GM19467 (cell line): ENCODE measurements around the gene CARD10.
"Not testable (repeated sequence)": the region's sequence is repeated elsewhere in the genome, so short reads cannot be mapped to it uniquely, and the experiment has no call there.

Source experiments
- ATAC-seq: cut with Tn5 transposase; IDR thresholded peaks from one replicate; pipeline ENCODE4 v1.9.1; 2021; ENCODE audit warnings: mild to moderate bottlenecking, moderate library complexity; ENCODE audit not compliant: unreplicated experiment

The CARD10 gene

DNA sequence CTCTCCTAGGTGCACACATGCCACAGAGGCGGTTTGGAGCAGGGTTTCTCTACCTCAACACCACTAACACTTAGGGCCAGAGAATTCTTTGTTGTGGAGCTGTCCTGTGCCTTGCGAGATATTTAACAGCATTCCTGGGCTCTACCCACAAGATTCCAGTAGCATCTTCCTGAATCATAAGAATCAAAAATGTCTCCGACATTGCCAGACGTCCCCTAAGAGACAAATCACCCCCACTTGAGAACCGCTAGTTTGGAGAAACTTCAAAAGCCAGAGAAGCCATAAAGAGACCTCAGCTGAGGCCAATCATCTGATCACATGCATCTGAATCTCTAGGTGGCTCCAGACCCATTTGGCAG, 49.1 kb downstream of the CARD10 start:
- ATAC-seq, result no peak

DNA sequence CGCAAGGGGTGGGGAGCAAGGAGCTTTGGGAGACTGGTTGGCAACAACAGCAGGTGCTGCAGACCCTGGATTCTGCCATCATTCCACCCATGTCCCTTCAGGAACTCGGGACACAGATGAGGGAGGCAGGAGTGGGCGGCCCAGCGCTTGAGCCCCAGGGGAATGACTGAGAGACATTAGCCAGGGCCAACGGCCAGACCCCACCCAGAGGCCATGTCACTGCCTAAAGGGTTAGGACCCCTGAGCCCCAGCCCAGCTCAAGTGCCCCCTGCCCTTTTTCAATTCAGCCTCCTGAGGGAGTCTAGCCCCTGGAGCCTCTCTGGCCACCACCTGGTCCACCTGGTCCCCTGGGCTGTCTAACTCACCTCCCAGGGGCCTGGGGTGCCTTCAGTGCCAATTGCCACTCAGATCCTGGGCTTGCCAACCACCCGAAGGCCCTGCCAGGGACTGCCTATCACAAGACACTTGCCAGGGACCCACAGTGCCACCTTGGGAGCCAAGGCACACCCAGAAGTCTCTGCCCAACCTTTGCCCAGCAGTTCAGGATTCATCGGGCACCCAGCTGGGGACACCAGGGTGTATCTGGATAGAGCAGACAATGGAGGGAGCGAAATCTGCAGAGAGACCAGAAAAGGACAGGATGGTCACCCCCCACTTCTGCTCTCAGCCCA, 49.7 kb downstream of the CARD10 start:
- no peak for ATAC-seq

DNA sequence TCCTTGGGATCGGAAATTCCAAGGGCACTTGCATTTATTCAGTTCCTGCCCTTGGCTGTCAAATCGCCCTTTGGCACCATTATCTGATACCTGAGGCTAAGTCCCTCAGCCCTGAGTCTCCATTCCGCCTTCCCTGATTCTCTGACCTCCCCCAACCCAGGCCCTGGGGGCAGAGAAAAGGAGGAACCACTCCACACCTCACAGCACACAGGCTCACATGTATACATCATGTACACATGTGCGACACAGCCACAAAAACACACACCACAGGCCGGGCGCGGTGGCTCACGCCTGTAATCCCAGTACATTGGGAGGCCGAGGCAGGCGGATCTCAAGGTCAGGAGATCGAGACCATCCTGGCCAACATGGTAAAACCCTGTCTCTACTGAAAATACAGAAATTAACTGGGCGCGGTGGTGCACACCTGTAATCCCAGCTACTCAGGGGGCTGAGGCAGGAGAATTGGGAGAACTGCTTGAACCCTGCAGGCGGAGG, 51.0 kb downstream of the CARD10 start:
- ATAC-seq, result not testable (repeated sequence)

DNA sequence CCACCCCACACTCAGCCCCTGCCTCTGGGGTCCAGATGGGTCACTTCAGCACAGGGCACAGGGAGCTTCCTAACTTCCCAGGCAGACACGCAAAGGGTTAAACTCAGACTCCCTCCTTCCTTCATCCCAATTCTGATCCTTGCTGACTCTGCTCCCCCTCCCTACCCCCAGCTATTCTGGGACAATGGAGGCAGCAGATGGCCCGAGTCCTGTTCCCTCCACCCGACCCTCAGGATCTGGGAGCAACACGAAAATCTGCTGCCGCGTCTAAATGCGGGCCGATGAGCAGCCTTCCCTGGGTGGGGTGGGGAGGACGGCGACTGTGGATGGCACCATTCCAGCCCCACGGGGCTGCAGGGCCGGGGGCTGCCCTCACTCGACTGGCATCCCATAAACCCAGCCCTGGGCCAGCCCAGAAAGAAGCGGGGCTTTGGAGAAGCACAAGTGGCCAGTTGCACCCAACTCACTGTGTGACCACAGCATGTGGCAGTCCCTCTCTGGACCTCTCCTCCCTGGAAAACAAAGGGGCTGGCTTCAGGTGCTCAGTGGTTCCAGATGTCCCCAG, 51.7 kb downstream of the CARD10 start:
- no peak for ATAC-seq

DNA sequence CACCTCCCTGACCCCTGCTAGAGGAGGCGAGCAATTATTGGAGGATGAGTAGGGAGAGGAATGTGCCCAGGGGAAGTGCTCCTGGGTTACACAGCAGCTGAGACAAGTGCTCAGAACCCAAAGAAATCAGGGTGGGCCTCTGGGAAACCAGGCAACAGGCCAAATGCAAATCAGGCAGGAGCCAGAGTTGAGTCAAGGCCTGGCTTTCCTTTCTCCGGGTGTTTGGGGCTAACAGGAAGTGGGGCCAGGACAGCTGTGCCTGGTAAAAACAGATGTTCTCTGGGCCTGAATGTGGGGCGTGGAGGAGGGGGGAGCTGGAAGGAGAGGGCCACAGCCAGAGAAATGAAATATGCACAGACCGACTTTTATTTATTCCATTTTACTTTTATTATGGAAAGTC, 55.0 kb downstream of the CARD10 start:
- ATAC-seq, result no peak

DNA sequence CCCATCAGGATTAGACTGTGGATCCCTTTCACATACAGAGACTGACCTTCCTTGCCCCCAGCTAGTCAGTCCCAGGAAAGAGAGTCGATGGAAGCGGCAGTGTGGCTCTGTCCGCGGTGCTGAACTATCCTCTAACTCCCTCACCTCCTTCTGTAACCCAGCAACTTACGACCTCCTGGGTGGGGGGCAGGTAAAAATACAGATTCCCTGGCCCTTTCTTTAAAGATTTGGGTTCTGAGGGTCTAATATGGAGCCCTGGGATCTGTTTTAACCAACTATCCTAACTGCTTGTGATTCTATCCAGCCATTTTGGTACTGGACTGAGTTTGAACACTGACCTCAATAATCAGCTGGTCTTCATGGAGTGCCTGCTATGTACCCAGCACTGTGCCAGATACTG, 56.2 kb downstream of the CARD10 start:
- no peak for ATAC-seq

DNA sequence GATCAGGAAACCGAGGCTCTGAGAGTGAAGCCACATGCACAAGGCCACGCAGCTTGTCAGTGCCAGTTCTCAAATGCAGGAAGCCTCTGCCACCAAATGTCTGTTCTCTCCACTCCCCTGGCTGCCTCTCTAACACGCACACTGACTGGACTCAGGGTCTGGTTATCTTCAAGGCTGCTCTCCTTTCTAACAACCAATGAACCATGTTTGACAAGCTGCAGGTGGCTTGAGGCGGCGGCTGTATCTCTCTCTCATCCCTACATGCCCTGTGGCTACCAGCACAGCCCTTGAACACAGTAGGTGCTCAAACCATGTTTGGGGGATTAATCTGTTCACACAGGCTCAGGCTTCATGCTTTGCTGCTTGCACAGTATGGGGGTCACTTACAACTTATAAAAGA, 56.8 kb downstream of the CARD10 start:
- no peak for ATAC-seq

DNA sequence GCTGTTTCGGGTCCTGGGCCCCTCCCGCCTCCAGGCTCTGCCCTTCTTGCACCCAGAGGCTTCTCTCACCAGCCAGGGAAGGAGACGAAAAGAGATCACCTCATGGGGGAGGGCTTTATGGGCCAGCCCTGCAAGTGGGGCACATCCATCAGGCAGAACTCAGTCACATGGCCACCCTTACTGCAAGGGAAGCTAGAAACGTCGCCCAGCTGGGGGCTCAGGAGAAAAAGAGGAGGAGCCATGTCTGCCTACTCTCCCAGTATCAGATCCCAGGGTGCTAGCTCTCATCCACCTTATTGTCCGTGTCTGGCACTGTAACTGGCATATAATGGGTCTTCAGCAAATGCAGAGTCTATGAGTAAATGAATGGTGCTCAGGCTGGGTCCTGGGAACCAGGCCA, 57.3 kb downstream of the CARD10 start:
- no peak for ATAC-seq

DNA sequence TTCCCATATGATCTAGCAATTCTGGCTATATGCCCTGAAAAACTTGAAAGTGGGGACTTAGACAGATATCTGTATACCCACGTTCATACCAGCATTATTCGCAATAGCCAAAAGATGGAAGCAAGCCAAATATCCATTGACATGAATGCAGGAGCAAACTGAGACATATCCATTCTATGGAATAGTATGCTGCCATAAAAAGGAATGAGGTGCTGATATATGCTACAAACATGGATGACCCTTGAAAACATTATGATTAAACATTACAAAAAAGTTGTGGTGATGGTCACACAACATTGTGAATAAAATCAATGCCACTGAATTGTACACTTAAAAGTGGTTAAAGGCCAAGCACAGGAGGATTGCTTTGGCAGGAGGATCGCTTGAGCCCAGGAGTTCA, 58.5 kb downstream of the CARD10 start:
- no peak for ATAC-seq

DNA sequence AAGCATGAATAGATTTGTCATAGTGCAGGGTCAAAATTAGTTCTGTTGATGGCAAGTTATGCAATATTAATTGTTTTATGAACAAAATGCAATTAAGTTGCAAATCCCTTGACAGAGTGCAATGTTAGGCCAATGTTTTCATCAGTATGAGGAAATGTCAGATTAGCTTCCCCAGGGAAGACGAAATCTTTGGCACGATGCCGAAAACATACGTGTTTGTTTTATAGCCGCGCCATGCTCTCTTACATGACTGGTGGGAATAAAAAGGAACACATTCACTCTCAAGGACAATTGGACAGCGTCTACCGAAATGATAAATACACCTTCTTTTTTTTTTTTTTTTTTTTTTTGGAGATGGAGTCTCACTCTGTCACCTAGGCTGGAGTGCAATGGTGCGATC, 60.0 kb downstream of the CARD10 start:
- ATAC-seq, result no peak

DNA sequence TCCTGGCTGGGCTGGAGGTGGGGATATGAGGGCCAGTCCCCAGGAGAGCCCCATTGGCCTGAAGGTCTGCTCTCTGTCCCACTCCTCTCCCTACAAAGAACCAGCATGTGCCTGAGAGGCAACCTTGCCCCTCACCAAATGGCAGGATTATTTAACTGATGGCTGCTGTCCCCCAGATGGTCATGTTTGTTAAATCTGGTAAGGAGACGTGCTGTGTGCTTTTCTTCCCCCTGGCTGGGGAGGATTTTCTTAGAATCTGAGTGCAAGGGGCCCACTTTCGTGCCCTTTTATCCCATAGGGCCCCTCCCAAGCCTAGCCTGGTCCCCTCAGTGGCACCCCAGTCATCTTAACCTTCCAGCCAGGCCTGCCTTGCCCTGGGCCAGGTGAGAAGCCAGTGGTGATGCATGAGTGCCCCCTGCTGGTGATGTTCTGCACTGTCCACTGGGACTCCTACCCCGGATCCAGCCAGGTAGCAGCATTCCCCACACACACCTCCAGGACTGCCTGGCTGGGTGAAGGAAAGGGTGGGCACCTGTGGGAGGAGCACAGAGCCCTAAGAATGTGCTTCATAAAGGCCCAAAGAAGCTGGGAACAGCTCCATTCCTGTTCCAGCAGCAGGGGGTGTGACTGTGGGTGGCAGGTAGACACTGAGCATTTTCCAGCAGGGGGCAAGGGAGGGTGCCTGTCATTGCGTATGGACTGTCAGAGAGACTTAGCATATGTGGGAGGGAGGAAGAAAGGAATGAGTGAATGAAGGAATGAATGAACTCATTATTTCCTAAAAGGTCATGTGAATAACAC, 61.9 kb downstream of the CARD10 start:
- no peak for ATAC-seq

DNA sequence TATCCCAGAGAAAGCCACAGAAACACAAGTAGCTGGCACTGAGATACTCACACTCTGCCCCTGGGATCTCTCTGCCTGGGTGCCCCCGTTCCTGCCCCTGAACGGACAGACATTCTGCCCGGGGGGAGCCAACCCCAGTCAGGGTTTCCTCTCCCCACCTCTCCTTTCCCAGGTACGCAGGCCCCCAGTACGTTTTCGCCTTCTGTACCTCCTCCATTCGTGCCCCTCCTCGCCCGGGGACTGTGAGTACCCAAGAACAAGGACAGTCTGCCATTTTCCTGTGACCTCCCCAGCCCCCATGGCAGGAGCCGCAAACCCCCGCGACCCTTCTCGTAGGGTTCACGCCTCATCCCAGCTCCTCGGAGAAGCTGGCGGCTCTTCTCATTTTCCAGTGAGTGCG, 62.9 kb downstream of the CARD10 start:
- ATAC-seq, result no peak

DNA sequence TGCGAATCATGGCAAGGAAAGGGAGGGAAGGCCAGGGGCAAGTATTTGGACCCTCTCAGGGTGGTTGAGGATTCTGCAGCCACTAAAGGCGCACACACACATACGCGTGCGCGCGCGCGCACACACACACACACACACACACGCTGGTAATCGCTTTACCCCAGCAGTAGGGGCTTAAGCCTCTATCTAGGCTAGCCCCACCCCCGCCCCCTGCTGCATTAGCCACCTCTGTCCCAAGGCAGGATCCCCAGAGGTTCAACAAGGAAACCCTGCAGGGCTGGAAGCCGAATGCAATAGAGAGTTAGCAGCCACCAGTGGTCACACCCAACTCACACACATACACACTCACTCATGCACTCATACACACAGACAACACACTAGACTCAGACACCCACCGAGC, 63.3 kb downstream of the CARD10 start:
- ATAC-seq, result no peak

DNA sequence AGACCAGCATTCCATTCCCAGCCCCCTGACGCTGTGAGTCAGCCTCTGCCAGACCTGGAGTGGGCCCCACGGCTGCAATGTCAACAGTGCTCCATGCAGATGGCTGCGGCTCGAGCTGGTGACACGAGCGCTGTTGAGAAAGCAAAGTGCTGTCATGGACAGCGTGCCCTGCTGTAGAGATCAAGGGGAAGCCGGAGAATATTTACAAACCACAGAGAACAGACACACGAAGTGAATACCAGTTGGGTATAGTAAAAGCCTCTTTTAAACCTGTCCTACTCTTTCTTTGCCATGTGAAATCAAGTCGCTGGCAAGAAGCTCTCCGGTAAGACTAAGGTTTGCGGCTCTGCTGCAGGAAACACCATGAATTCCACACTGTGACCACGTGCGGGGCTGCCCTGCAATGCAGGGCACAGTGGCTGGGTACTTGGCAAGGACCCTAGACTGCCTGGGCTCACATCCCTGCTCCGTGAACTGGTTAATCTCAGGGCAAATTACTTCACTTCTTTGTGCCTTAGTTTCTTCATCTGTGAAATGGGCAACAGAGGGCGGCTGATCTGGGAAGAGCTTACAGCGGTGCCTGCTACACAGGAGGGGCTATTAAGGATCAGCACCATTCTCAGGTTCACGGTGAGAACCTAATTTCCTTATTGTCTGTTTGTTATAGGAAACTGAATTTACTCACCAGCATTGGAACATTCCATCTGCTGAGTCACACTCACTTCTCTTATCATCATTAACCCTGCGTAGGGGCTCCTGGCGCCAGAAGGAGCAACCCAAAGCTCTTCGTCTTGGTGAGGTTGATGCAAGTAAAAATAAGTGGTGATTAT, 64.1 kb downstream of the CARD10 start:
- ATAC-seq, result no peak

DNA sequence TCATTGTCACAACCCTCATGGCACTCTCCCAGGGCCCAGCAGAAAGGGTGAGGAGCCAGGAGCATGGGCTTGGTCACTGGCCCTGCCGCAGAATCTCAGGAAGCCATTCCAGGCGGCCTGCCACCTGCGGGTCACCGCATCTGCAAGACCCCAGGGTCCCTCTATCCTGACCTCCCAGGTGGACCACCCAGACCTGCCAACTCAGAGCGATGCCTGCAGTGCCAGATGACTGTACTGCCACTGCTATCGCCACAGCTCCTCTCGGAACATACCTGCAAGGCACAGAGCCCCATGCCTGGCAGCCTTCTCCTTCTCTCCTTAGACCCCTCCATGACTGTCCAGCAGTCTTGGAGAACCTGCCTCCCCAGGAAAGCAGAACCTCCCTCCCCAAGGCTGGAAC, 65.5 kb downstream of the CARD10 start:
- no peak for ATAC-seq

DNA sequence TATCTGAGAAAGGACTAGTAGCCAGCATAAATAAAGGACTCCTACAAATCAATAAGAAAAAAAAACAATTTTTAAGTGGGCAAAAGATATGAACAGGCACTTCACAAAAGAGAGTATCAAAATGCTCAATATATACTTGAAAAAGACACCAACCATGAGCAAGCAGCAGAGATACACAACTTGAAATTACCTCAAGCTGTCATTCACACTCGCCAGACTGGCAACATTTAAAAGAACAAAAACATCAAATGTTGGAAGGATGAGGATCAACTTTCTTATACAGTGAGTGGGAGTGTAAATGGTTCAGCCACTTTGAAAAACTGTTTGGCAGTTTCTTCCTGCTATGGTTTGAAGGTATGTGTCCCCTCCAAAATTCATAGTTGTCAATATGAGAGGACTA, 68.0 kb downstream of the CARD10 start:
- ATAC-seq, result no peak

DNA sequence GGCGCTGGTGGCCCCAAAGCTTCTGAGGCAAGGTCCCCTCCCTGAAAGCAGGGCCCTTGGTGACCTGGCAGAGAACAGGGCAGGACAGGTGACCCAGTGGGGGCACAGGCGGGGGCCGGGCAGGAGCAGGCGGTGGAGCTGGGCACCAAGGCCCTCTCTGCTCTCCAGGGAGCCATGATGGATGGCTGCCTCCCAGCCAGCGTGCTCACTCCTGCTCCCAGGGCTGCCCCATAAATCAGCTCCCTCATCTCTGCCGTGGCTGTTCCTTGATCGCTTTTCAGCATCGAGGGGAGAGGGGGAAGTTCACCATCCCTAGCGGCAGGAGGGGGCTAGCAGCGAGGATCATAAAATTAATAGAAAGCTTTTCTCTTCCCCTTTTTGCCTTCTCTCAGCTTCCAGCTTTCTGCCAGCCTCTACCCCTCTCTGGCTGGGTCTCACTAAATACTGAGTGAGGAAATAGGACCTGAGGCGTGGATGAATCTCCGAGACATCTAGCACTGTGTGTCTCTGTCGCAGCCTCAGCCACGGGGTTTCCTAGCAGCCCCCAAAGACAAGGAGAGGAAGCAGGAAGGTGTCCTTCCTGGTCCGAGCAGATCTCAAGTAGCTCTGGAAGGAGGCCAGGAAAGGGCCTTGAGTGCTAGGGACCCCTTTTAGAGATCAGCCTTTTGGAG, 69.7 kb downstream of the CARD10 start:
- no peak for ATAC-seq

DNA sequence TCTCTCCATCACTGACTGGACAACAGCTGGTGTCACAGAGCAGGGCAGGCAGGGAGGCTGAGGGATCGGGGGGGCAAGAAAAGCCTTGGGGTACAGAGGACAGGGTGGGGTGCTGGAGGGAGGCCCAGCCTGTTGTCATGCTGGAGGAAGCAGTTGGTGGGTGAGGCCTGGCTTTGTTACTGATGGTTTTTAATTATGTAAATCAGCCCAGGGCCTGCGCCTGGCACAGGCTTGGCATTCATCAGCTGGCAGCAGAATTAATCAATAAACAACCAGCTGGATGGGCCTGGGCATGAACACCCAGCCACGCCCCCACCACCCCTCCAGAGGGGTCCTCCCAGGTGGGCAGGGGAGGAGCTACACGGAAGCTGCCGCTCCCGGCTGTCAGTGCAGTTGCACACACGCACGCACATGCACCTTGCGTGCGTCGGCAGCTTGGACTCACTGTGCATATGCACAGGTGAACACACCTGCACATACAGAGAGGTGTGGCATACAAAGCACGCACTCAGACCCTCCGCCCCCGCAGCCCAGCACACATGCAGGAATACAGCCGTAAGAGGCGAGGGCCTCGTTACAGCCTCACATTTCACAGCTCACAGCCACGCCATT, 70.6 kb downstream of the CARD10 start:
- ATAC-seq, result no peak

DNA sequence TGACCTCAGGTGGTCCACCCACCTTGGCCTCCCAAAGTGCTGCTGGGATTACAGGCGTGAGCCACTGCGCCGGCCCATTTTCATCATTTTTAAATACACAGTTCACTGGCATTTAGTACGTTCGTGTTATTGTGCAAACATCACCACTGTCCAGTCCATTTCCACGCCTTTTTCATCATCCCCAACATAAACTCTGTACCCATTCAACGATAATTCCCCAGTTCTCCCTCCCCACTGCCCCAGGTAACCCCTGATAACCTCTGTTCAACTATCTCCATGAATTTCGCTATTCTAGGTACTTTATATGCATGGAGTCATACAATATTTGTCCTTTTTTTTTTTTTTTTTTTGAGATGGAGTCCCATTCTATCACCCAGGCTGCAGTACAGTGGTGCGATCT, 73.7 kb downstream of the CARD10 start:
- ATAC-seq, result no peak

DNA sequence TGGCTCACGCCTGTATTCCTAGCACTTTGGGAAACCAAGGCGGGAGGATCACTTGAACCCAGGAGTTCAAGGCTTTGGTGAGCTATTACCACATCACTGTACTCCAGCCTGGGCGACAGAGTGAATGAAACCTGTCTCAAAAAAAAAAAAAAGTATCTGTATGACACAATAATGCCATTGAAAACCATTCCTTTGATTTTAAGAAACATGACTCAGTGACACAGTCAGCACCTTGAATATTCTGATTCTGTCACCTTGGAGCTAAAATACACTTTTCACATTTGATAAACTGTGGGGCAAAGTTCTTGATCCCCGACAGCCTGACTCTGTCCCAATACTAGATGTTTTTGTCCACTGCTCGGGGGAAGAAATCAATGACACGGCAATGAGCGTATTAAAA, 75.2 kb downstream of the CARD10 start:
- no peak for ATAC-seq
